Measurements from ENCODE around the gene LCE2B. TPM values are rescaled to one million over a fixed set of nuclear protein-coding genes. Genes with fewer than 3 reads are reported as not detected.
"Not testable (repeated sequence)": the region's sequence is repeated elsewhere in the genome, so short reads cannot be mapped to it uniquely, and the experiment has no call there.

Gene LCE2B, protein sequence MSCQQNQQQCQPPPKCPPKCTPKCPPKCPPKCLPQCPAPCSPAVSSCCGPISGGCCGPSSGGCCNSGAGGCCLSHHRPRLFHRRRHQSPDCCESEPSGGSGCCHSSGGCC
- not detected for polyA plus RNA-seq (ENCODE audit: insufficient read length in 4 of 4)

GRCh38 chr1:152685823-152686222 lies at the start of gene LCE2B:
LCE2B (plus strand) TSS chr1:152686123; CDS start chr1:152686844, 721 bp downstream.
- not testable (repeated sequence) for DNase-seq (ENCODE audit: low read depth in 4 of 4, low spot score in 3 of 4)

- no peak for DNase-seq (ENCODE audit: low read depth in 4 of 4, low spot score in 3 of 4)
Observed at GRCh38 chr1:152640351-152640750, 45.6 kb upstream of the LCE2B start.

DNA sequence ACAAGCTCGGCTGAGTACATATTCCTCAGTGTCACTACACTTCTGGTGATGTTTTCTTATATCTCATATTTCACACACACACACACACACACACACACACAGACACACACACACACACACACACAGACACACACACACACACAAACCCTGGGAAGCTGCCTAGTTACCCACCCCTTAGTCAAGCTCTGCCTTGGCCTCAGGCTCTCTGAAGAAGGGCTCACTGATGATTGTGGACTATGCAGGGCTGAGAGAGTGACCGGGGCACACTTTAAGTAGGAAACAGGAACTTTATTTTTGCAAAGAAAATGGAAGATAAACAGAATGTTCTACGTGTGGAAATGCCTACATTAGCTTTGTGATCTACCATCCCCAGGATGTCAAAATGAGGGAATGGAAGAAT lies 42.0 kb upstream of the LCE2B start:
- no peak for DNase-seq (ENCODE audit: low read depth in 4 of 4, low spot score in 3 of 4)

GRCh38 chr1:152645146-152645545 lies 40.8 kb upstream of the LCE2B start:
- no peak for DNase-seq (ENCODE audit: low read depth in 4 of 4, low spot score in 3 of 4)

GRCh38 chr1:152646656-152647055 lies 39.3 kb upstream of the LCE2B start:
- DNase-seq (ENCODE audit: low read depth in 4 of 4, low spot score in 3 of 4), result no peak

- peak; percentile 23 to 49 (median 40) for DNase-seq (ENCODE audit: low read depth in 4 of 4, low spot score in 3 of 4)
Observed at GRCh38 chr1:152654110-152654509, 31.8 kb upstream of the LCE2B start.

GRCh38 chr1:152656459-152656858 lies 29.5 kb upstream of the LCE2B start:
- DNase-seq (ENCODE audit: low read depth in 4 of 4, low spot score in 3 of 4), result no peak

DNA sequence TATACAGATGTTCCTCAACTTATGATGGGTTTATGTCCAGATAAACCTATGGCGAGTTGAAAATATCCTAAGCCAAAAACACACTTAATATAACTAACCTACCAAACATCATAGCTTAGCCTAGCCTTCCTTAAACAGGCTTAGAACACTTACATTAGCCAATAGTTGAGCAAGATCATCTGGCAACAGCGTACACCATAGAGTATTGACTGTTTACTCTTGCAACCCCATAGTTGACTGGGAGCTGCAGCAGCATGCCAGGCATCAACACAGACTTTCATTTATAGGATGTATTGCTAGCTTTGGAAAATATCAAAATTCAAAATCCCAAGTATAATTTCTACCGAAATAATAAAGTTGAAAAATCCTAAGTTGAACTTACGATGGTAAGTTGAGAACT lies 28.2 kb upstream of the LCE2B start:
- no peak for DNase-seq (ENCODE audit: low read depth in 4 of 4, low spot score in 3 of 4)

DNA sequence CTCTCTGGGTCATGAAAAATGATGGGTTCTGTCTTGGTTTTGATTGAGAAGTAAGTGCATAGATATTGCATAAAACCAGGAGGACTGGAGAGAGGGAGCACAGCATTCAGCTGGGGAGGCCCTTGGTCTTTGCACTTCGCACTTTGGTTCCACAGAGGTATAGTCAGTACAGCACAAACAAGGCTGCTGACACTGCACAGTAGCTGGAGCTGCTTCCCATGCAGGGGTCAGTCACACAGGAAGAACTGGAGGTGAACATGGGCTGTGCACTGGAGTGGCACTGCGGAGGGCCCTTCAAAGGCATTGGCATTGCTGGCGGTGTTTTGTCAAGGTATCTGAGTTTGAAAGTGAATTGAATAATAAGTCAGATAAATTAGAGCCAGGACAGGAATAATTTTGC lies 27.3 kb upstream of the LCE2B start:
- peak in 1 of 4 donors; percentile 5 for DNase-seq (ENCODE audit: low read depth in 4 of 4, low spot score in 3 of 4)

DNA sequence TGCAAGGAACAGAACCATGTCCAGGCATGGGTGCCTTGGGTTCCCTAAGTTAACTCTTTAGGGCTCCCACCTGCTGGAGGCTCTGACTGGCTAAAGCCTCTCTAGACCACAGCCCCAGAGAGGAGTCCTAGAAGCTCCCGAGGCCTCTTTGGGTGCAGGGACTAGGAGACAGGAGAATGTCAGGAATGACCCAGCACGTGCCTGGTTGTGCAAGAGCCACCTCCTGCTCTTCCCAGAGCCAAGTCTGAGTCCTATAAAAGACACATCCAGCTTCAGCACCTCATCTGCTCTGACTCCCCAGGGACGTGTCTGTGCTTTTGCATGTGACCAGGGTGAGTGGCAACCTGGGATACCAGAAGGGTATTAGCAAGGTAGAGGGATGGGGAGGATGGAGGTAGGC lies 22.8 kb upstream of the LCE2B start, which contains the start of gene LCE2D:
Gene LCE2D (plus strand): TSS at position 283 of the 400 bp plus-strand sequence. CDS start 726 bp downstream, outside the sequence.
- no peak for DNase-seq (ENCODE audit: low read depth in 4 of 4, low spot score in 3 of 4)

- DNase-seq (ENCODE audit: low read depth in 4 of 4, low spot score in 3 of 4), result not testable (repeated sequence)
Observed at GRCh38 chr1:152666171-152666570, 19.8 kb upstream of the LCE2B start.

DNA sequence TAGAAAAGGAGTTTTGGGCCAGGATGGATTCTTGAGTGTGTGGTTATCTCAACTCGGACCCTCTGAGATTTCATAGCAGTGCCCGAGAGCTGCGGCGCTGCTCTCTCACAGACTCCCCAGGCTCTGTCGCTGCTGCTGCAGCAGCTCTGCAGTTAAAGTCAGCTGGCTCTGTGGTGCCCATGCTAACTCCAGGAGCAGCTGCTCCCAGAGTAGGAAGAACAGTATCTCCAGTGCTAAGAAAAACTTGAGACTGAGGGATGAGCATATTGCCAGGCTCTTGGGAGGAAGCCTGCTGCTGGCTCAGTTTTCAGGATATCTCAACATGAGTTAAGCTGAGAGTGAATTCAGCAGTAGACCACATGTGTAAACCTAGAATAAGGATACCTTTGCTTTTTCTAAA lies 18.3 kb upstream of the LCE2B start:
- no peak for DNase-seq (ENCODE audit: low read depth in 4 of 4, low spot score in 3 of 4)

DNA sequence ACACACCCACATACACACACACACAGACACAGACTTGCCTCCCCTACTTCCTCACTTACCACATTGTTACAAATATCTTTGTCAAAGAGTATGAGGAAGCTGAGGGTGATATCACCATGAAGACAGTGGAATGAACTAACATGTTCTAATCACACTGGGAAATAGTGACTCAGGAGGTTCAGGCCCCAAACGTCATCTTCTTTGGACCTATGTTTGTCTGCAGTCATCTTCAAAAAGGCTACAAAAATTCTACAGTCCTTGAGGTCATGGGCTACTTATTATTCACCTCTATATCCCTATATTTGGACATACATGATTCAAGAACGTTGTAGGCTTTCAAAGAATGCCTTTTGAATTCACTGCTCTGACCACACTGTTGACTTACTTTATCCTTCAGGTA lies 12.9 kb upstream of the LCE2B start:
- no peak for DNase-seq (ENCODE audit: low read depth in 4 of 4, low spot score in 3 of 4)

- not testable (repeated sequence) for DNase-seq (ENCODE audit: low read depth in 4 of 4, low spot score in 3 of 4)
Observed at GRCh38 chr1:152674983-152675382, 10.9 kb upstream of the LCE2B start, which contains the start of gene LCE2C. LCE2C (plus strand) TSS chr1:152675279; CDS start chr1:152676016, 737 bp downstream.

- DNase-seq (ENCODE audit: low read depth in 4 of 4, low spot score in 3 of 4), result no peak
Observed at GRCh38 chr1:152679459-152679858, 6.5 kb upstream of the LCE2B start.

DNA sequence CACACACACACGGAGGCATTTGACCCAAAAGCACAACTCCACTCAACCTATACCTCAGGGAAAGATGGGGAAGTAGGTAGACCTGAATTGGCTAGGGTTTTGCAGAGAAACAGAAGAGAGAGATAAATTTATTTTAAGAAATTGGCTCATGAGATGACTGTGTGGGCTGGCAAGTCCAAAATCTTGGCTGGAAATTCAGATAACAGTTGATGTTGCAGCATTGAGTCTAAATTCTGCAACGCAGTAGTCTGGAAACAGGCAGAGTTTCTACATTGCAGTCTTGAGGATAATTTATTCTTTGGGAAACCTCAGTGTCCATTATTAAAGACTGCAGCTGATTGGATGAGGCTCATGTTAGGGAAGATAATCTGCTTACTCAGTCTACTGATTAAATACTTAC lies 4.3 kb upstream of the LCE2B start:
- DNase-seq (ENCODE audit: low read depth in 4 of 4, low spot score in 3 of 4), result no peak

- DNase-seq (ENCODE audit: low read depth in 4 of 4, low spot score in 3 of 4), result no peak
Observed at GRCh38 chr1:152683846-152684245, 2.1 kb upstream of the LCE2B start.

- DNase-seq (ENCODE audit: low read depth in 4 of 4, low spot score in 3 of 4), result no peak
Observed at GRCh38 chr1:152697701-152698600, 12.0 kb downstream of the LCE2B start, which contains the start of gene LCE2A. LCE2A (plus strand) TSS chr1:152698345; CDS start chr1:152698902, 557 bp downstream.

DNA sequence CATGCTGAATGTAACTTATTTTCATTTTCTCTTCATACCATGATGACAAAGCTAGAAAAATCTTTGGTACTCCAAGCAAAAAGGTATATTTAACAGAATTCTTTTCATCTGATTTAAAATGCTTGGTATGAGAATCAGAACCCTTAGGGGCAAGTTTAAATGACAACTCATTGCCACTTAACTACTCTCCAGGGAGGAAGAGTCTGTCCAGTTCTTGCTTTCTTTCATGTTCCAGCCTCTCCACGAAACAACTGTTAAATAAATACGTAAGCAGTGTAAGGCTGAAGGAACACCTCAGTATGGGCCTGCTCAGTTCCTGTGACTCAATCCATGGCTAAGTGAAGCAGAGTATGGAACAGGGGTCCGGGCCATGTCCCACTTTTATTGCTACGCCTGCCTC lies 13.8 kb downstream of the LCE2B start:
- DNase-seq (ENCODE audit: low read depth in 4 of 4, low spot score in 3 of 4), result no peak

- no peak for DNase-seq (ENCODE audit: low read depth in 4 of 4, low spot score in 3 of 4)
Observed at GRCh38 chr1:152707860-152708259, 21.9 kb downstream of the LCE2B start, which contains the start of gene LCE4A. LCE4A (plus strand) TSS chr1:152708160; CDS start chr1:152709076, 916 bp downstream.

GRCh38 chr1:152718238-152718637 lies 32.3 kb downstream of the LCE2B start:
- no peak for DNase-seq (ENCODE audit: low read depth in 4 of 4, low spot score in 3 of 4)

- no peak for DNase-seq (ENCODE audit: low read depth in 4 of 4, low spot score in 3 of 4)
Observed at GRCh38 chr1:152725261-152725660, 39.3 kb downstream of the LCE2B start.
